ENCODE data around the gene SLC36A4. TPM values are rescaled to one million over a fixed set of nuclear protein-coding genes. Genes with fewer than 3 reads are reported as not detected.

SLC36A4 gene
- total RNA-seq, 1 experiment from 2014 or later = 21.3 TPM

- ChIA-PET CTCF (no interaction called here), POLR2A (ENCODE audit: unreplicated experiment) (no interaction called here)
- TF ChIP-seq EZH2 (IDR thresholded peaks at IDR 0.05; ENCODE audit: low read length, unreplicated experiment) = no peak
- TF ChIP-seq EZH2phosphoT487 (IDR thresholded peaks at IDR 0.05; ENCODE audit: borderline replicate concordance, low read length) = no peak
- no peak for TF ChIP-seq CTCF (conservative IDR thresholded peaks at IDR 0.05; ENCODE audit: low read depth, low read length)
- Histone ChIP-seq H3K9me3 (ENCODE audit: low read length) (no peaks in the 10 kb centered on the region), H3K9ac (ENCODE audit: low read length) (no peak overlapping the region), H3K4me1 (ENCODE audit: insufficient read depth, low read length) (no peaks in the 10 kb centered on the region), H3K4me3 (ENCODE audit: low read length) (no peak overlapping the region), H3K79me2 (ENCODE audit: low read length) (no peaks in the 10 kb centered on the region), H3K27ac (ENCODE audit: low read length) (no peak overlapping the region), H3K4me2 (ENCODE audit: low read length) (no peak overlapping the region), H3K36me3 (ENCODE audit: low read depth, low read length) (no peaks in the 10 kb centered on the region; the same call in 1 of the 2 replicates), H3K9me2 (replicated peaks; ENCODE audit: low read length) (no peaks in the 10 kb centered on the region), H3K27me3 (ENCODE audit: low read length) (no peaks in the 10 kb centered on the region), H2AFZ (ENCODE audit: low read length) (no peak overlapping the region), H3F3A (ENCODE audit: low read length, unreplicated experiment) (no peaks in the 10 kb centered on the region), H4K20me1 (ENCODE audit: low read length) (no peaks in the 10 kb centered on the region)
- DNase-seq (no peak), ATAC-seq (no peak)
- intact Hi-C loops (cut with micrococcal nuclease) = no loop called here
- no TSS peak for BruUV-seq (replicated peaks)
These were observed 54.0 kb downstream of the SLC36A4 start for GRCh38 chr11:93143800-93144199.

- ATAC-seq (no peak), DNase-seq (no peak)
- no TSS peak for BruUV-seq (replicated peaks)
- Histone ChIP-seq H3K9ac (ENCODE audit: low read length) (no peak overlapping the region), H3K4me1 (ENCODE audit: insufficient read depth, low read length) (no peaks in the 10 kb centered on the region), H3K9me3 (ENCODE audit: low read length) (no peaks in the 10 kb centered on the region), H3K36me3 (ENCODE audit: low read depth, low read length) (no peaks in the 10 kb centered on the region; the same call in 1 of the 2 replicates), H3K4me2 (ENCODE audit: low read length) (no peak overlapping the region), H3K79me2 (ENCODE audit: low read length) (no peaks in the 10 kb centered on the region), H4K20me1 (ENCODE audit: low read length) (no peaks in the 10 kb centered on the region), H3K9me2 (replicated peaks; ENCODE audit: low read length) (no peaks in the 10 kb centered on the region), H3K27me3 (ENCODE audit: low read length) (no peaks in the 10 kb centered on the region), H3K4me3 (ENCODE audit: low read length) (no peak overlapping the region), H2AFZ (ENCODE audit: low read length) (no peak overlapping the region), H3K27ac (ENCODE audit: low read length) (no peak overlapping the region), H3F3A (ENCODE audit: low read length, unreplicated experiment) (no peaks in the 10 kb centered on the region)
- TF ChIP-seq CTCF (conservative IDR thresholded peaks at IDR 0.05; ENCODE audit: low read depth, low read length) = no peak
- ChIA-PET CTCF (no interaction called here), POLR2A (ENCODE audit: unreplicated experiment) (no interaction called here)
- intact Hi-C loops (cut with micrococcal nuclease) = no loop called here
These were observed 54.6 kb downstream of the SLC36A4 start for GRCh38 chr11:93143186-93143585.

- intact Hi-C loops (cut with micrococcal nuclease) = no loop called here
- Histone ChIP-seq H3F3A (ENCODE audit: low read length, unreplicated experiment) (no peaks in the 10 kb centered on the region), H3K27ac (ENCODE audit: low read length) (no peak overlapping the region), H3K9ac (ENCODE audit: low read length) (no peak overlapping the region), H3K9me2 (replicated peaks; ENCODE audit: low read length) (no peaks in the 10 kb centered on the region), H3K27me3 (ENCODE audit: low read length) (no peaks in the 10 kb centered on the region), H2AFZ (ENCODE audit: low read length) (no peak overlapping the region), H4K20me1 (ENCODE audit: low read length) (no peaks in the 10 kb centered on the region), H3K4me1 (ENCODE audit: insufficient read depth, low read length) (no peaks in the 10 kb centered on the region), H3K4me2 (ENCODE audit: low read length) (no peak overlapping the region), H3K79me2 (ENCODE audit: low read length) (no peaks in the 10 kb centered on the region), H3K9me3 (ENCODE audit: low read length) (no peaks in the 10 kb centered on the region), H3K4me3 (ENCODE audit: low read length) (no peak overlapping the region), H3K36me3 (ENCODE audit: low read depth, low read length) (no peaks in the 10 kb centered on the region)
- ATAC-seq = no peak
- TF ChIP-seq EZH2 (IDR thresholded peaks at IDR 0.05; ENCODE audit: low read length, unreplicated experiment) = no peak
- no peak for TF ChIP-seq EZH2phosphoT487 (IDR thresholded peaks at IDR 0.05; ENCODE audit: borderline replicate concordance, low read length)
- no peak for TF ChIP-seq CTCF (conservative IDR thresholded peaks at IDR 0.05; ENCODE audit: low read depth, low read length)
- CTCF ChIA-PET = no interaction called here
- no peak for DNase-seq
- POLR2A ChIA-PET (ENCODE audit: unreplicated experiment) = no interaction called here
- no TSS peak for BruUV-seq (replicated peaks)
These were observed 64.2 kb downstream of the SLC36A4 start for GRCh38 chr11:93133488-93134109.

Data from PC-3 (cell line).